ENCODE measurements around the gene ZNF524.

ZNF524 gene

GRCh38 chr19:55621205-55621672 lies 21.2 kb downstream of the ZNF524 start:
- no peak overlapping the region for H3K4me3 ChIP-seq (ENCODE audit: low read length)
- H3K27me3 ChIP-seq (ENCODE audit: insufficient read depth, low read length), result no peaks in the 10 kb centered on the region
- no peaks in the 10 kb centered on the region for H3K9me3 ChIP-seq (ENCODE audit: low read length)
- no peak overlapping the region for H2AFZ ChIP-seq (ENCODE audit: low read depth, low read length)
- H3K4me1 ChIP-seq (ENCODE audit: insufficient read depth, low read length), result peaks cover 3% of the 10 kb centered on the region
- peaks cover 31% of the 10 kb centered on the region for H3K36me3 ChIP-seq (ENCODE audit: insufficient read depth, low read length)

- Histone ChIP-seq H3K9me3 (ENCODE audit: low read length) (no peaks in the 10 kb centered on the region), H3K4me3 (ENCODE audit: low read length) (no peak overlapping the region), H3K36me3 (ENCODE audit: insufficient read depth, low read length) (peaks cover 27% of the 10 kb centered on the region), H3K4me1 (ENCODE audit: insufficient read depth, low read length) (peaks cover 3% of the 10 kb centered on the region), H3K27me3 (ENCODE audit: insufficient read depth, low read length) (no peaks in the 10 kb centered on the region), H2AFZ (ENCODE audit: low read depth, low read length) (no peak overlapping the region)
Measured at GRCh38 chr19:55621673-55622231, 21.7 kb downstream of the ZNF524 start.

- H3K4me1 ChIP-seq (ENCODE audit: insufficient read depth, low read length), result peaks cover 3% of the 10 kb centered on the region
- no peak overlapping the region for H2AFZ ChIP-seq (ENCODE audit: low read depth, low read length)
- H3K36me3 ChIP-seq (ENCODE audit: insufficient read depth, low read length), result peaks cover 22% of the 10 kb centered on the region
- no peaks in the 10 kb centered on the region for H3K27me3 ChIP-seq (ENCODE audit: insufficient read depth, low read length)
- H3K9me3 ChIP-seq (ENCODE audit: low read length), result no peaks in the 10 kb centered on the region
- no peak overlapping the region for H3K4me3 ChIP-seq (ENCODE audit: low read length)
Measured at GRCh38 chr19:55622242-55622969, 22.3 kb downstream of the ZNF524 start.

- Histone ChIP-seq H2AFZ (ENCODE audit: low read depth, low read length) (no peak overlapping the region), H3K4me1 (ENCODE audit: insufficient read depth, low read length) (peaks cover 3% of the 10 kb centered on the region), H3K27me3 (ENCODE audit: insufficient read depth, low read length) (no peaks in the 10 kb centered on the region), H3K4me3 (ENCODE audit: low read length) (no peak overlapping the region), H3K9me3 (ENCODE audit: low read length) (no peaks in the 10 kb centered on the region), H3K36me3 (ENCODE audit: insufficient read depth, low read length) (peaks cover 21% of the 10 kb centered on the region)
Measured at GRCh38 chr19:55623130-55623529, 23.0 kb downstream of the ZNF524 start.

GRCh38 chr19:55623561-55623960 lies 23.5 kb downstream of the ZNF524 start:
- Histone ChIP-seq H3K36me3 (ENCODE audit: insufficient read depth, low read length) (peaks cover 21% of the 10 kb centered on the region), H3K4me3 (ENCODE audit: low read length) (peak overlapping the region; percentile 67), H3K27me3 (ENCODE audit: insufficient read depth, low read length) (no peaks in the 10 kb centered on the region), H3K4me1 (ENCODE audit: insufficient read depth, low read length) (peaks cover 3% of the 10 kb centered on the region), H2AFZ (ENCODE audit: low read depth, low read length) (no peak overlapping the region), H3K9me3 (ENCODE audit: low read length) (no peaks in the 10 kb centered on the region)

GRCh38 chr19:55624109-55625003 lies 24.3 kb downstream of the ZNF524 start, which contains the start of gene ZNF784:
Gene ZNF784 (minus strand): TSS chr19:55624566. CDS start chr19:55624561, 5 bp downstream.
- no peaks in the 10 kb centered on the region for H3K9me3 ChIP-seq (ENCODE audit: low read length)
- peaks cover 21% of the 10 kb centered on the region for H3K36me3 ChIP-seq (ENCODE audit: insufficient read depth, low read length)
- peaks cover 3% of the 10 kb centered on the region for H3K4me1 ChIP-seq (ENCODE audit: insufficient read depth, low read length)
- peak within 1 kb of the TSS; percentile 44 for H2AFZ ChIP-seq (ENCODE audit: low read depth, low read length)
- no peaks in the 10 kb centered on the region for H3K27me3 ChIP-seq (ENCODE audit: insufficient read depth, low read length)
- peak within 1 kb of the TSS; percentile 67 for H3K4me3 ChIP-seq (ENCODE audit: low read length)

- H3K4me3 ChIP-seq (ENCODE audit: low read length), result peak overlapping the region; percentile 67
- H3K27me3 ChIP-seq (ENCODE audit: insufficient read depth, low read length), result no peaks in the 10 kb centered on the region
- H3K4me1 ChIP-seq (ENCODE audit: insufficient read depth, low read length), result peaks cover 3% of the 10 kb centered on the region
- peaks cover 15% of the 10 kb centered on the region for H3K36me3 ChIP-seq (ENCODE audit: insufficient read depth, low read length)
- no peaks in the 10 kb centered on the region for H3K9me3 ChIP-seq (ENCODE audit: low read length)
- peak overlapping the region; percentile 44 for H2AFZ ChIP-seq (ENCODE audit: low read depth, low read length)
Measured at GRCh38 chr19:55625004-55625326, 24.9 kb downstream of the ZNF524 start.

GRCh38 chr19:55626350-55626749 lies 26.3 kb downstream of the ZNF524 start:
- Histone ChIP-seq H3K4me1 (ENCODE audit: insufficient read depth, low read length) (peaks cover 3% of the 10 kb centered on the region), H3K36me3 (ENCODE audit: insufficient read depth, low read length) (peaks cover 5% of the 10 kb centered on the region), H3K4me3 (ENCODE audit: low read length) (no peak overlapping the region), H3K9me3 (ENCODE audit: low read length) (no peaks in the 10 kb centered on the region), H3K27me3 (ENCODE audit: insufficient read depth, low read length) (no peaks in the 10 kb centered on the region), H2AFZ (ENCODE audit: low read depth, low read length) (no peak overlapping the region)

- Histone ChIP-seq H3K36me3 (ENCODE audit: insufficient read depth, low read length) (no peaks in the 10 kb centered on the region), H2AFZ (ENCODE audit: low read depth, low read length) (no peak overlapping the region), H3K27me3 (ENCODE audit: insufficient read depth, low read length) (no peaks in the 10 kb centered on the region), H3K4me3 (ENCODE audit: low read length) (no peak overlapping the region), H3K4me1 (ENCODE audit: insufficient read depth, low read length) (peaks cover 17% of the 10 kb centered on the region), H3K9me3 (ENCODE audit: low read length) (no peaks in the 10 kb centered on the region)
Measured at GRCh38 chr19:55632463-55632834, 32.4 kb downstream of the ZNF524 start.

GRCh38 chr19:55633861-55634260 lies 33.8 kb downstream of the ZNF524 start:
- H3K27me3 ChIP-seq (ENCODE audit: insufficient read depth, low read length), result no peaks in the 10 kb centered on the region
- H3K36me3 ChIP-seq (ENCODE audit: insufficient read depth, low read length), result peaks cover 3% of the 10 kb centered on the region
- peaks cover 17% of the 10 kb centered on the region for H3K4me1 ChIP-seq (ENCODE audit: insufficient read depth, low read length)
- H3K9me3 ChIP-seq (ENCODE audit: low read length), result no peaks in the 10 kb centered on the region
- peak overlapping the region; percentile 72 for H3K4me3 ChIP-seq (ENCODE audit: low read length)
- H2AFZ ChIP-seq (ENCODE audit: low read depth, low read length), result no peak overlapping the region

GRCh38 chr19:55635334-55635717 lies 35.2 kb downstream of the ZNF524 start:
- H3K4me3 ChIP-seq (ENCODE audit: low read length), result peak overlapping the region; percentile 72
- H2AFZ ChIP-seq (ENCODE audit: low read depth, low read length), result no peak overlapping the region
- H3K4me1 ChIP-seq (ENCODE audit: insufficient read depth, low read length), result peaks cover 23% of the 10 kb centered on the region
- no peaks in the 10 kb centered on the region for H3K9me3 ChIP-seq (ENCODE audit: low read length)
- H3K36me3 ChIP-seq (ENCODE audit: insufficient read depth, low read length), result peaks cover 3% of the 10 kb centered on the region
- no peaks in the 10 kb centered on the region for H3K27me3 ChIP-seq (ENCODE audit: insufficient read depth, low read length)

- Histone ChIP-seq H3K9me3 (ENCODE audit: low read length) (no peaks in the 10 kb centered on the region), H3K4me1 (ENCODE audit: insufficient read depth, low read length) (peaks cover 26% of the 10 kb centered on the region), H3K36me3 (ENCODE audit: insufficient read depth, low read length) (peaks cover 3% of the 10 kb centered on the region), H3K4me3 (ENCODE audit: low read length) (peak overlapping the region; percentile 72), H3K27me3 (ENCODE audit: insufficient read depth, low read length) (no peaks in the 10 kb centered on the region), H2AFZ (ENCODE audit: low read depth, low read length) (no peak overlapping the region)
Measured at GRCh38 chr19:55635856-55636440, 35.9 kb downstream of the ZNF524 start.

GRCh38 chr19:55636723-55637122 lies 36.6 kb downstream of the ZNF524 start:
- Histone ChIP-seq H3K36me3 (ENCODE audit: insufficient read depth, low read length) (peaks cover 3% of the 10 kb centered on the region), H3K27me3 (ENCODE audit: insufficient read depth, low read length) (no peaks in the 10 kb centered on the region), H3K4me3 (ENCODE audit: low read length) (peak overlapping the region; percentile 7), H3K4me1 (ENCODE audit: insufficient read depth, low read length) (peaks cover 26% of the 10 kb centered on the region), H3K9me3 (ENCODE audit: low read length) (no peaks in the 10 kb centered on the region), H2AFZ (ENCODE audit: low read depth, low read length) (no peak overlapping the region)

Data from neuron (in vitro differentiated cells).